ENCODE results near the gene RETREG2.
A peak's percentile ranks its signal among the peaks of the same experiment; 100 is the strongest.

The RETREG2 gene

DNA sequence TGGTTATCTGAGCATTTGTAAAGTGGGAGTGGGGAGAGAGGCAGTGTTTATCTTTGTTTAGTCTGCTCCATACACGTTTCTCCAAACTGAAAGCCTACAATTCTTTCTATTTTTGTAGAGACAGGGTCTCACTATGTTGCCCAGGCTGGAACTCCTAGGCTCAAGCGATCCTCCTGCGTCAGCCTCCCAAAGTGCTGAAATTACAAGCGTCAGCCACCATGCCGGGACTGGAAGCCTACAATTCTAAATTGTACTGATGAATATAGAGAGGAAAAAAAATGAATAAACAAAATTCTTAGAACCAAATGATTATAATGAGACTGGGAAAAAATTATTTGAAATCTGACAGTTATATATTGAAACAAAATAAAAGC lies 27.1 kb downstream of the RETREG2 start:
- no peak overlapping the region for H3K27ac ChIP-seq
- H2AFZ ChIP-seq (ENCODE audit: low read depth), result no peak overlapping the region
- H3K9ac ChIP-seq, result no peak overlapping the region
- peaks cover 18% of the 10 kb centered on the region for H3K4me1 ChIP-seq (ENCODE audit: low read depth, poor library complexity, severe bottlenecking)
- no peak overlapping the region for H3K4me2 ChIP-seq
- no peaks in the 10 kb centered on the region for H4K20me1 ChIP-seq (ENCODE audit: insufficient read depth)
- H3K27me3 ChIP-seq (ENCODE audit: insufficient read depth, low read depth), result no peaks in the 10 kb centered on the region
- no peaks in the 10 kb centered on the region for H3K36me3 ChIP-seq (ENCODE audit: insufficient read depth)
- TF ChIP-seq, protein P1, sequence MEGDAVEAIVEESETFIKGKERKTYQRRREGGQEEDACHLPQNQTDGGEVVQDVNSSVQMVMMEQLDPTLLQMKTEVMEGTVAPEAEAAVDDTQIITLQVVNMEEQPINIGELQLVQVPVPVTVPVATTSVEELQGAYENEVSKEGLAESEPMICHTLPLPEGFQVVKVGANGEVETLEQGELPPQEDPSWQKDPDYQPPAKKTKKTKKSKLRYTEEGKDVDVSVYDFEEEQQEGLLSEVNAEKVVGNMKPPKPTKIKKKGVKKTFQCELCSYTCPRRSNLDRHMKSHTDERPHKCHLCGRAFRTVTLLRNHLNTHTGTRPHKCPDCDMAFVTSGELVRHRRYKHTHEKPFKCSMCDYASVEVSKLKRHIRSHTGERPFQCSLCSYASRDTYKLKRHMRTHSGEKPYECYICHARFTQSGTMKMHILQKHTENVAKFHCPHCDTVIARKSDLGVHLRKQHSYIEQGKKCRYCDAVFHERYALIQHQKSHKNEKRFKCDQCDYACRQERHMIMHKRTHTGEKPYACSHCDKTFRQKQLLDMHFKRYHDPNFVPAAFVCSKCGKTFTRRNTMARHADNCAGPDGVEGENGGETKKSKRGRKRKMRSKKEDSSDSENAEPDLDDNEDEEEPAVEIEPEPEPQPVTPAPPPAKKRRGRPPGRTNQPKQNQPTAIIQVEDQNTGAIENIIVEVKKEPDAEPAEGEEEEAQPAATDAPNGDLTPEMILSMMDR (conservative IDR thresholded peaks at IDR 0.05; ENCODE audit: low read depth, low read length), result no peak
- no peak overlapping the region for H3K4me3 ChIP-seq (IDR thresholded peaks at IDR 0.05; ENCODE audit: insufficient read depth, low read depth, low read length)
- H3K79me2 ChIP-seq (ENCODE audit: insufficient read depth, low read depth), result no peaks in the 10 kb centered on the region

- TF ChIP-seq, protein P1 (conservative IDR thresholded peaks at IDR 0.05; ENCODE audit: low read depth, low read length), result no peak
Measured at GRCh38 chr2:219205981-219206327, 27.9 kb downstream of the RETREG2 start.

DNA sequence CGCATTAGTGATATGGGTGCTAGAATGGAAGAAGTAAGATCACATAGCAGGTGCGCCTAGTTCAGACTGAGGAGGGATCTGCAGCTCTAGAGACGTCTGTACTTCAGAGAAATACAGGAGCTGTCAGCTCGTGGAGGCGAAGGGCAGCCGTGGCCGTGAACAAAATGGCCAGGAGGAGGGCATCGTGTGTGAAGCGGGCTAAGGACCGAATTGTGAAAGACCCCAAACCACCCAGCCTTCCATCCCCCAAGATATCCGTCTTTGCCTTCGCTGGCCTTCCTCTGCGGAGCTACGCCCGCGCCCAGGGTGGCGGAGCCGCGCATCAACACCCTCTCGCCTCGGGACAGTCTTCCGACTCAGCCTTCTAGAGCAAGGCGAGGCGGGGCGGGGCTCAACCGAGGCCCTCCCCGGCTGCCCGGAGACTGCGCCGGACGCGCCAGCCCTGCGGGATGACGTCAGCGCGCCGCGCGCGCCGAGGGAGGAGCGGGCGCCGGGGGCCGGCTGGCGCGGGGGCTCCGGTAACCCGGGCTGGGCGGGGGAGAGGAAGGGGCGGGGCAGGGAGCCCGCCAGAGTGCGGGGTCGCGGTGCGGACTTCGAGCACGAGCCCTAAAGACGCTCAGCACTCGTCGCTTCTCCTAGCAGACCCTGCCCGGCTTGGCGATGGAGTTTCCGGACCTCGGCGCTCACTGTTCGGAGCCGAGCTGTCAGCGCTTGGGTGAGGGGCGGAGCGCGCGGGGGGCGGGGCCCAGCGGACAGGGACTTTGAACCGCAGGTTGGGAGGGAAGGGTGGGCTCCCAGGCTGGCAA lies 28.5 kb downstream of the RETREG2 start, which contains the start of gene ZFAND2B:
Gene ZFAND2B, plus strand, starts transcription at position 455 of the 806 bp plus-strand sequence. Its CDS starts 206 bp downstream, at position 661.
- peak within 1 kb of the TSS; percentile 69 for H3K27ac ChIP-seq
- peak within 1 kb of the TSS; percentile 74 for H3K4me2 ChIP-seq
- peak within 1 kb of the TSS; percentile 80 for H3K4me3 ChIP-seq (IDR thresholded peaks at IDR 0.05; ENCODE audit: insufficient read depth, low read depth, low read length)
- TF ChIP-seq, protein P1 (conservative IDR thresholded peaks at IDR 0.05; ENCODE audit: low read depth, low read length), result no peak
- peak within 1 kb of the TSS; percentile 74 for H3K9ac ChIP-seq
- H3K79me2 ChIP-seq (ENCODE audit: insufficient read depth, low read depth), result no peaks in the 10 kb centered on the region
- peaks cover 18% of the 10 kb centered on the region for H3K4me1 ChIP-seq (ENCODE audit: low read depth, poor library complexity, severe bottlenecking)
- no peaks in the 10 kb centered on the region for H3K36me3 ChIP-seq (ENCODE audit: insufficient read depth)
- H2AFZ ChIP-seq (ENCODE audit: low read depth), result peak within 1 kb of the TSS; percentile 77
- no peaks in the 10 kb centered on the region for H4K20me1 ChIP-seq (ENCODE audit: insufficient read depth)
- H3K27me3 ChIP-seq (ENCODE audit: insufficient read depth, low read depth), result no peaks in the 10 kb centered on the region

More at GRCh38 chr2:219205981-219206327, 27.9 kb downstream of the RETREG2 start:
- Histone ChIP-seq H3K27ac (peak overlapping the region; percentile 69), H3K27me3 (ENCODE audit: insufficient read depth, low read depth) (no peaks in the 10 kb centered on the region), H4K20me1 (ENCODE audit: insufficient read depth) (no peaks in the 10 kb centered on the region), H2AFZ (ENCODE audit: low read depth) (peak overlapping the region; percentile 77), H3K9ac (peak overlapping the region; percentile 74), H3K4me2 (peak overlapping the region; percentile 74), H3K4me1 (ENCODE audit: low read depth, poor library complexity, severe bottlenecking) (peaks cover 18% of the 10 kb centered on the region), H3K79me2 (ENCODE audit: insufficient read depth, low read depth) (no peaks in the 10 kb centered on the region), H3K36me3 (ENCODE audit: insufficient read depth) (no peaks in the 10 kb centered on the region), H3K4me3 (IDR thresholded peaks at IDR 0.05; ENCODE audit: insufficient read depth, low read depth, low read length) (peak overlapping the region; percentile 80)

DNA sequence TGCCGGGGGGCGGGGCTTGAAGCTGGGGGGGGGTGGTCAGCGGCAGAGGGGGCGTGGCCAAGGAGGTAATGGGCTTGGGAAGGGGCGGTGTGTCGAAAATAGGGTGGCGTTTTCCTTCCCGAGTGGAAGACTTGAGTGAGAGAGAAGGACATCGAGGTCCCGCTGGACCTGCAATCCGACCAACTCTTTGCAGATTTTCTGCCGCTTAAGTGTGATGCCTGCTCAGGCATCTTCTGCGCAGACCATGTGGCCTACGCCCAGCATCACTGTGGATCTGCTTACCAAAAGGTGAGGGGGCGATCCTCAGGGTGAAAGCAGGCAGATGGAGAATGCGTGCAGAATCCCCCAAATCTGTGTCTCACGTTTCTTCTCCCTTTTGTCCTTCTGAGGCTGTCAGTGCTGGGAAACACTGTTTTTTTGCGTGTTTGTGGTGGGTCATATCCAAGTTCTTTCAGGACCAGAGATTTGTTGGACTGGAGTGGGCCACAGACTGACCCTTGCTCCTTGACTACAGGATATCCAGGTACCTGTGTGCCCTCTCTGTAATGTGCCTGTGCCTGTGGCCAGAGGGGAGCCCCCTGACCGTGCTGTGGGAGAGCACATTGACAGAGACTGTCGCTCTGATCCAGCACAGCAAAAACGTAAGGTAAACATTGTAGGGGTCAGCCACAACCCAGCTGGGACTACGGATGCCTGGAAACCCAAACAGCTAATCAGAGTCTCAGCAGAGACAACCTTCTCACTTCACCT lies 29.2 kb downstream of the RETREG2 start:
- Histone ChIP-seq H4K20me1 (ENCODE audit: insufficient read depth) (no peaks in the 10 kb centered on the region), H3K4me2 (peak overlapping the region; percentile 62), H3K27me3 (ENCODE audit: insufficient read depth, low read depth) (no peaks in the 10 kb centered on the region), H3K4me3 (IDR thresholded peaks at IDR 0.05; ENCODE audit: insufficient read depth, low read depth, low read length) (no peak overlapping the region), H3K4me1 (ENCODE audit: low read depth, poor library complexity, severe bottlenecking) (peaks cover 18% of the 10 kb centered on the region), H3K27ac (no peak overlapping the region), H3K36me3 (ENCODE audit: insufficient read depth) (no peaks in the 10 kb centered on the region), H3K9ac (peak overlapping the region; percentile 17; the same call in 1 of the 2 replicates), H3K79me2 (ENCODE audit: insufficient read depth, low read depth) (no peaks in the 10 kb centered on the region), H2AFZ (ENCODE audit: low read depth) (no peak overlapping the region)
- TF ChIP-seq, protein P1 (conservative IDR thresholded peaks at IDR 0.05; ENCODE audit: low read depth, low read length), result no peak
